Fibroblast of pulmonary artery (primary cell): ENCODE data around the gene CUX1.

Source experiments
- DNase-seq: peaks from one replicate; pipeline ENCODE4 v3.0.0-alpha.2; 2010; ENCODE audit warnings: low read depth
- H3K4me3 ChIP-seq: replicated peaks from 2 replicates; pipeline ENCODE4 v1.5.1; 2011; ENCODE audit warnings: low read depth, mild to moderate bottlenecking, control low read depth, low read length, moderate library complexity
- TF ChIP-seq, protein P1 (sequence below): IDR thresholded peaks from 2 replicates; pipeline ENCODE4 v1.5.1; 2011; ENCODE audit warnings: mild to moderate bottlenecking, control low read depth, low read length, inconsistent platforms; ENCODE audit errors: missing control alignments

Gene CUX1

DNA sequence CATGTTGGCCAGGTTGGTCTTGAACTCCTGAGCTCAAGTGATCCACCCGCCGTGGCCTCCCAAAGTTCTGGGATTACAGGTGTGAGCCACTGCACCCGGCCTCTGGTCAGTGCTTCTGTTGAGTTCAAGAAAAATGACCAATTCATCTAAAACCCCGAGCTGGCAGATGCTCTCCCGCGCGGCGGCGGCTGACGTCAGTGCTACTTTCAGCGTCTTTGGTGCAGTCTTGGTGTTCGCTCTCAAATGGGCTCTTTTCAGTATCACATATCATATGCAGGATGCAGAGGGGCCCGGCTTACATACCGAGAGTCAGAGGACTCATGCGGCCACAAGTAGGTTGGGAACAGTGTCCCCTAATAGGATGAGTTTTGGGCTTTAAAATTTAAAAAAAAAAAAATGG is 125.9 kb downstream of the CUX1 start:
- no peak overlapping the region for H3K4me3 ChIP-seq
- TF ChIP-seq, protein P1, sequence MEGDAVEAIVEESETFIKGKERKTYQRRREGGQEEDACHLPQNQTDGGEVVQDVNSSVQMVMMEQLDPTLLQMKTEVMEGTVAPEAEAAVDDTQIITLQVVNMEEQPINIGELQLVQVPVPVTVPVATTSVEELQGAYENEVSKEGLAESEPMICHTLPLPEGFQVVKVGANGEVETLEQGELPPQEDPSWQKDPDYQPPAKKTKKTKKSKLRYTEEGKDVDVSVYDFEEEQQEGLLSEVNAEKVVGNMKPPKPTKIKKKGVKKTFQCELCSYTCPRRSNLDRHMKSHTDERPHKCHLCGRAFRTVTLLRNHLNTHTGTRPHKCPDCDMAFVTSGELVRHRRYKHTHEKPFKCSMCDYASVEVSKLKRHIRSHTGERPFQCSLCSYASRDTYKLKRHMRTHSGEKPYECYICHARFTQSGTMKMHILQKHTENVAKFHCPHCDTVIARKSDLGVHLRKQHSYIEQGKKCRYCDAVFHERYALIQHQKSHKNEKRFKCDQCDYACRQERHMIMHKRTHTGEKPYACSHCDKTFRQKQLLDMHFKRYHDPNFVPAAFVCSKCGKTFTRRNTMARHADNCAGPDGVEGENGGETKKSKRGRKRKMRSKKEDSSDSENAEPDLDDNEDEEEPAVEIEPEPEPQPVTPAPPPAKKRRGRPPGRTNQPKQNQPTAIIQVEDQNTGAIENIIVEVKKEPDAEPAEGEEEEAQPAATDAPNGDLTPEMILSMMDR: no peak
- no peak for DNase-seq

DNA sequence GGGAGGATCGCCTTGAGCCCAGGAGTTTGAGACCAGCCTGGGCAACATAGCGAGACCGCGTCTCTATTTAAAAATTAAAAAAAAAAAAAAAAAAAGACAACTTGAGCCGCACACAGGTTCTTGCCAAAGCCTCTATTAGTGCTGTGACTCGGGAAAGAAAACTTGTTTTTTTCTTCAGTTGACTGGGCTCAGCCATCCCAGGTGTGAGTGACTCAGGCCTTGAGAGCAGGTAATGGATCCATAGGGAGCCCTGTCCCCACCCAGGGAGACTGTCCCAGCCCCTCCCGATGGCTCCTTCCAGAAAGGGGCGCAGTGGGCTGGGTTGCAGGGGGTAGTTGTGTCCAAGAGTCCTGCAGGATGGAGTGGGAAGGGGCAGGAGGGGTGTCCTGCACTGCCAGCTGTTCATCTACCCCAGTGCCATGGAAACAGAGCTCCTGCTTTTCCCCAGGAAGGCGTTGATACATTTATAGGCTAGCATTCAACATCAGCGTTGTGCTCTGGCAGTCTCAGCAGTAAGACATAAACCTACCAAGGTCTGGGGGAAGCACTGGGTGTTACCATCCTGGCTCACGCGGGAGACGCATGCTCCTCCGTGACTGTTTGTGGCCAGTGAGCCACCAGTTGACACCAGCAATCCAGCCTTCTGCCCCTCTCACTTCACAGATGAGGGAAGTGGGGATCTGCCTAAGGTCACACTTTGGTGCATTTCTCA is 126.6 kb downstream of the CUX1 start:
- H3K4me3 ChIP-seq: no peak overlapping the region
- TF ChIP-seq, protein P1: no peak
- no peak for DNase-seq

DNA sequence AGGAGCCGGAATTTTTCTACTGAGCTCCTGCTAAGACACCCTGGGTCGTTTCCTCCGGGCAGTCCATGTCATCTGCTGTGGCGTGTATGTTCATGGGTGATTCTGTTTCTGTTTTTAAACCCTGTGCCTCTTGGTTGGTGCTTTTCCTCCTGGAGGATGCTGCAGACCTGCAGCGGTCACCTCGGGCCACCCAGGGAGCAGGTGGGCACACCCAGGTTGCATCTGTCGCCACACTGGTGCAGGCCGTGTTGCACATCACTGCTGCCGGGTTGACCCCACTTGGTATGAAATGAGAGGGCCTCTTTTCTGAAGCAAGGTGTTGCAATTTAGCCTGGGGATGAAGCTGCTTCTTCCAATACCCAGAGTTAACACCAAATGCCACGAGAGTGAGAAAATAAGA is 127.2 kb downstream of the CUX1 start:
- TF ChIP-seq, protein P1: no peak
- DNase-seq: no peak
- no peak overlapping the region for H3K4me3 ChIP-seq

DNA sequence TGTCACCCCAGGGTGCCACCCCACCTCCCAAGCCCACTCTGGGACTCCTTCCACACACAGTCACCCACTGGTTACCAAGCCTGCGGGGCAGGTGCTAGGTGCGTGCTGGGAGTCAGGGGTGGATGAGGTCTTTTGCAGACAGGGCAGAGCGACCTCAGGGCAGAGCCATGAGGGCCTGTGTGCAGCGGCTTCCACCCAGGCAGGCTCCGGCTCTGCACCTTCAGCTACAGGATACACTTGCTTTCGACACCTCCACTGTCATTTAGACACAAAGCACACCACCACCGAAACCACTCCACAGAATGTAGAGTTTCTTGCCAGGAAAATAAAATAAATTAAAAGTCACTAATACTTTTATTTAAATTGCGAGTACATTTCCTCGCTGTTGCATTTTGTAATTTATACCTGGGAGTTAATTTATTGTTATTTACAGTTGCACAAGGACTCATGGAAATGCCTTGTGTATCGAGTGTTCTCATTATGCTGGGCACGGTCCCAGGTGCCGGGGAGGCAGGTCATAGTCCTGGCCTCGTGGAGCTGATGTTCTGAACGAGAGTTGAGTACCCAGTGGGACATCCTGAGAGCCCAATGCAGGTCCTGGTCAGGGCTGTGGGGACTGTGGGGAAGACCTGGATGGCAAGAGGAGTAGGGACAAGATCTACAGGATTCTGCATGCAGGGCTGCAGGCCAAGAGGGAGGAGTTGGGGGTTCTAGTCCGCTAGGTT is 127.8 kb downstream of the CUX1 start:
- no peak for DNase-seq
- H3K4me3 ChIP-seq: no peak overlapping the region

DNA sequence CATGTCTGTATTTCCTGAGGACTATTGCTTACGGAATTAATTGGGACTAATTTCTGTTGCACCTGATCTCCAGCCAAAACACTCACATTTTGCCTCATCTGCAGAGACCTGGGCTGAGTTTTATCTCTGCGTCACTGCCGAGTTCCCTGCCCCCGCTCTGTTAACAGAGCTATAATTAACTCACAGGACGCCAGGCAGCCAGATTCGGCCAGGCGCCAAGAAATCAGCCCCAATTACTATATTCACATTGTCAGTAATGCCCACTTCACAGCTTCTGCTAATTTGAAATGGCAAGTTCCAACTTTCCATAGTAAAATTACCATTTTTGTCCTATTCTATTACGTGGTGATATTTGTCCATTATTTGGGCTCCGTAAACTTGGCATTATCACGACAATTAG is 130.5 kb downstream of the CUX1 start:
- no peak overlapping the region for H3K4me3 ChIP-seq
- TF ChIP-seq, protein P1: no peak
- DNase-seq: peak; percentile 44

More for the DNA sequence above, 127.8 kb downstream of the CUX1 start:
- TF ChIP-seq, protein P1: no peak

DNA sequence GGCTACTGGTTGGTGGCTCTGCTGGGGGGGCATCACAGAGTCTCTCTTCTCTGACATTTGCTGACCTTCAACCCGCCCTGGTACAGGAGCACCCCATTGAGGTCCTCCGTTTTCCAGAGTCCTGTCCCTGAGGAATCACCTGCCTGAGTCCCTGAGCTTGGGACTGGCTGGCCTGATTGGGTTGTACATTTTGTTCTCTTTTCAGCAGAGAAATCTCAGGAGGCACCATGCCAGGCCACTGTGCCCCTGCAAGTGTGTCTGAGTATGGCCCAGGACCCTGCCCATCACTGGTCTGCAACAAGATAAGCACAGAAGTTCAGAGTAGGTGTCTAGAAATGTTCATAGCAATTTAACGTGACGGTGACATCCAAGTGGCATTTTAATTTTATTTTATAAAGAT is 131.2 kb downstream of the CUX1 start:
- TF ChIP-seq, protein P1: no peak
- no peak for DNase-seq

More for the DNA sequence above, 131.2 kb downstream of the CUX1 start:
- no peak overlapping the region for H3K4me3 ChIP-seq
